GM19025 (cell line): ENCODE data around the gene SNRK.

Source experiments
- ATAC-seq: cut with Tn5 transposase; IDR thresholded peaks from one replicate; pipeline ENCODE4 v1.9.1; 2021; ENCODE audit warnings: mild to moderate bottlenecking, low read depth, moderate library complexity; ENCODE audit not compliant: unreplicated experiment

Gene SNRK

DNA sequence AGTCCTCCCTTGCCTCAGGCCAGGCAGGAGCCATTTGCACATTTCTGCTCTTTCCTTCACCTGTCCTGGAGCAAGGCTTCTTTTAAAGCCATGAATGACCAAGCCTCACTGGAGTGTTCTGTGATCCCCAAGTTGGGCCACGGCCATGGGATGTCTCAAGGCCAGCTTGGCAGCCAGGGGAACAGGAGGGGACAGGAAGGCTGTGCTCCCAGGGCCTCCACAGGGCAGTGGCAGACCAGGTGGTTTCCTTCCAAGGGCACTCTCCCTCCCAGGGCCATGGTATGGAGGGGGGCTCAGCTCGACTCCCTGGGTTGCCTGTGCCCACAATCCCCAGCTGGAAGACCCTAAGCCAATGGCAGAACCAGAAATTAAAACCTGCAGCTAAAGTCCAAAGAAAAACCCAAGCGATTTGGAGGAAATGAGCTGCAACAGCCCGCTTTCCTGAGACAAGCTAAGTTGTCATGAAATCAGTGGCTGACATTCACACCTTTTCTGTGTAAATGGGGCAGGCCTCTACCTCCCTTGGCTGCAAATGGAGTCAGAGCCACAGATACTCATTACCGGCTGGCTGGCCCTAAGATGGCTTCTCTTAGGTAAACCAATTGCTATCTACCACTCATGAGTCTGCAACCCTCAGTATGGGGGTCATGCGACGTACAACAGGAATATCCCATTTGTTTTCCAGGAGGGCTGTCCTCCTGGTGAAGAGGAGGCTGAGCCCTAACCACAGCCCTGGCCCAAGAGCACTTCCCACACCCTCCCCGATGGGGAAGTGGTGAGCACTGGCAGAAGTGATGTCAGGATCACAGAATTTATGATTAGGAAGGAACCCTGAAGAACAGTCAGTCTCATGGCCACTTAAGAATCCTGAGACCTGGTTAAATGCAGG is 83.3 kb downstream of the SNRK start:
- ATAC-seq = no peak

DNA sequence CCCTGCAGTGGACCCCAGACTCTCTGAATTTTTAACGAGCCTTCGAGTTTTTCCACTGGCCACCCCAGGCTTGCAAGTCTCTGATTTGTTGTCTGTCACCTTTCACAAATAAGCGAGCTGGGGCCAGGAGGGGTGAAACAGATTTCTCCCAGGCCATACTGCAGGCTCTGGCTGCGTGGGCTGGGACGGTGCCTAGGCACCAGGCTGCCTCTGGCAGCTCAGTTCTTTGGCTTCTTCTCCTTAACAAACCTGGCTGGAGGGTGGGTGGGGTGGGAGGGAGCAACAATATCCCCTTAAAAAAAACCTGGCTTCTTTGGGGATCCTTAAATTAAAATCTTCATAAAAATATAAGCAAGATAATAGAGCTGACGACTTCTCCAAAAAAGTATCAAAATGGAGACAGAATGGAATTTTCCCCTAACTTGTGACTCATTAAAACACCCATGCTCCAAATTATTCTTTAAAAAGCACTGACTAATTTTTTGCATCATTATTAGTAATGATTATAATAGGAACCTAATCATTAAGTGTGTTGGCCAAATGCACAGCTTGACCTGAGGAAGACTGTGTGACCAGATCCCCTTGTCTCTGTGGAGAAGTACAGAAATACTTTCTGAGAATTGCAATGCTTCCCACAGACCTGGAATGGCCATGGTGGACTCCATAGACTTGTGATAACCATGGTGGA is 84.1 kb downstream of the SNRK start:
- ATAC-seq = no peak

DNA sequence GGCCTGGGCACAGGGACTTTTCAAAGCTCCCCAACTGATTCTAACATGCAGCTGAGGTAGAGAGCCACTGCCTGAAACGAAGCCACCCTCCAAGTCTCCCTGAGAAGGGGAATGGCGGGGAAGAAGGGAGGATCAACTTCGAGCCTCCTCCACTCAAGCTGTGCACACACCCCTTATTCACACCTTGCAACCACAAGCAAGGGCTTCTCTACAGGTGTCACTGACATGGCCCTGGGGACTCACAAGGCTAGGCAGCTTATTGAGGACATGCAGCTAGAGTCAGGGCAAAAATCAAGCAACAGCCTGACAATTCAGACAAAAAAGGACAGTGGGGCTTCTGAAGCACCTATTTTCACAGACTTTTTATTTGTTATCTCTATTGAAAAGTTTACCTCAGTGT is 85.2 kb downstream of the SNRK start:
- no peak for ATAC-seq

DNA sequence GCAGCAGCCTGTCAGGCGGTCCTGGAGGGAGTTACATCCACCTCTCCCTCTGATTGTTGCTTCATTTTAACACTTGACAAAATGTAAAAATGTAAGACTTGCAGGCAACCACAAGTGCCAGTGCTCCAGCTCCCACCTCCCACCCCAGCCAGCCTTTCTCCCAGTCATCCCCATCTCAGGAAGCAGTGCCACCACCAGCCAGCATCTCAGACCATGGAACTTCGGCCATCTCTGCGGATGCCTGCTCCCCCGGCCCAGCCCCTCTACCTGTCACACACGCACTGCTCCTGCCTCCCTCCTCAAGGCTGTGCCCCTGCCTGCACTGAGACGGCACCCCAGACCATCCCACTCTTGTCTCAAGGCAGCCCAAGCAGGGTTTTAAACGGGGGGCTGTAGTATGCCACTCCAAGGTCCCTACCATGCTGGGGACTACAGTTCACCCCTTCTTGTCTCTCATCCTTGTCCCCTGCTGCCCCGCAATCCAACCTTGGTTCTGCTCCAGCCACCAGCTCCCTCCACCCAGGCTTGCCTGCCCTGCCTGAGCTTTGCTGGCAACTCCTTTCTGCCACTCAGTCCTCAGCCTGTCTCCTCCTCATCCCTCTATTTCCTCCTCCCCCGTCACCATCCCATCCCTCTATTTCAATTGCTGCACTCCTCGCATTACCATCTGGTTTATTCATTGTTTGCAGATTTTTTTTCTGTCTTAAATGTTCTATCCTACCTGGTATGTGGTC is 85.8 kb downstream of the SNRK start:
- ATAC-seq = no peak

DNA sequence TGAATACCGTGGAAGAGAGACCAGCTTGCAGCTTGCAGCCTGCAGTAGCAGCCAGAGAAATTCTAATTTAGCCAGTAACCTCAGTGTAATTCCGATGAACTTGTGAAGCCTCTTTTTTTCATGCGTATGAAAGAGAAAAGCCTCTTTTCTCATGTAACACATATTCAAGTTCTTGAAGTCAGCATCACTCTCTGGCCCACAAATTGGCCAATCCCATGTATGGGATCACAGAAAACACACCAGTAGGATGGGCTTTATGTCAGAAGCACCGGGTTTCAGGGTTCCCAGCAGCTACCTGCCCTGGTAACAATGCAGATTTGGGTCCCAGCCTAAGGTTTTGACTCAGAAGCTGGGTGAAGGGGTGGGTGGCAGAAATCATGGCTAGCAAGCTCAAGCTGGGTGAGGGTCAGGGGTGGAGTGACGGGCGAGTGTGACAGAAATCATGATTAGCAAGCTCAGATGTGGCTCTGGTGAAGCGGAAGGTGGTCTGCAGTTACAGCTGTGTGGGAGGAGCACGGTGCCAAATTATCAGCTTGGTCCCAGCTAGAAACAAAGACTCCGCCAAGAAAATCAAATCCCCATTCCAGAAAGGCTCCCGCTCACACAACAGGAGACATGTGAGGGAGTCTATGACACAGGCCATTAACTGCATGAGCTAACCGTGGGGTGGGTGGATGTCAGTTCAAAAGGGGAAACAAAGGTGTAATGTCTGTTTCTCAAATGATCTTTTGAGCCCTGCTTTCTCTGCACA is 86.6 kb downstream of the SNRK start:
- ATAC-seq = no peak

DNA sequence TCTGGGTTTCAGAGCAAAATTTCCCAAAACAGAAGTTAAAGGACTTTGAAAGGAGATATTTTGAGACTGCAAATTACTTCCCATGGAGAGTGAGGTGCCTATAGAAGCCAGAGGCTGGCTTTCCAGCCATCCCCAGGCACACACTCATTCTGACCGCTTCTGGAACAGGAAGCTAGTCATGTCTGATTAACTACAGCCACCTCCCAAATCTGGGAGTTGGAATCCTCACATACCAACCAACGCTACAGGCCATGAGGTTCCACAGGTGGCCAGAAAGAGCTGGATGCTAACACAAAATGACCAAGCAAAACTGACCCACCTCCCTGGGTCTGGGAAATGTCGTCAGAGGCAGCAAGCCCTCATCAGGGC is 87.2 kb downstream of the SNRK start:
- ATAC-seq = no peak

DNA sequence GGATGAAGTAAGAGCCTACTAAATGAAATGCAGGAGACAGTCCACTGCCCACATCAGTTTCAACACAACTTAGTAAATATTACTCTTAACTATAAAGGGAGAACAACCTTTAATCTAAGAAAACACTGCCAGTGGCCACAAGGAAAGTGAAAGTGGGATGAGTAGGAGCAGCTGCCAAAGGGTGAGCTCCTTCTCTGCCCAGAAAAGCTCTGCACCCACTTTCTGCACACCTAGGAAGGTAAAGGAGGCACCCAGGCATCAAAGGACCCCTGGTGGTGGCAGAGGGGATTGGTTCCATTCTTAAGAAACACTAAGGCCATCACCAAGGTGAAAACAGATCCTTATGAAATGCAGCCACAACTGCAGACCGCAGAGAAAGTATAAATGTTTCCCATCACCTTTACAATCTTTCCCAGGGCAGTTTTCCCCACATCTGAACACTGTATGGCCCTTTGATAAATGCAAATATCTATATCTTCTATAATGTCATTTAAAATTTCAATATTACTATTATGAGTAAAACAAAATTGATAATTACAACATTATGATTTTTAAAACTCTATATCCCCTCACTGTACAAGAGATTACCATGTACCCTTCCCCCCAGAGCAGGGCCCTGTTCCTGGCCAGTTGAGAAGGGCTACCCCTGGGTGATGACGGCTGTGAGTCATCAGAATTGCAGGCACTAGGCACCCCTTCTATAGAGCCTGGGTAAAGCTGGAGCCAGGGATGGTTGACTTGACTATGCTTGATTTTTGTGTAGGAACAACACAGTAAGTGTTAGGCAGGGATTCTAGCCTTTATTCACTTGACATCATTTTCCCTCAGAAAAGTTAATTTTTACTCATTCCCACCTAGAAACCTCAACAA is 92.0 kb downstream of the SNRK start:
- no peak for ATAC-seq

DNA sequence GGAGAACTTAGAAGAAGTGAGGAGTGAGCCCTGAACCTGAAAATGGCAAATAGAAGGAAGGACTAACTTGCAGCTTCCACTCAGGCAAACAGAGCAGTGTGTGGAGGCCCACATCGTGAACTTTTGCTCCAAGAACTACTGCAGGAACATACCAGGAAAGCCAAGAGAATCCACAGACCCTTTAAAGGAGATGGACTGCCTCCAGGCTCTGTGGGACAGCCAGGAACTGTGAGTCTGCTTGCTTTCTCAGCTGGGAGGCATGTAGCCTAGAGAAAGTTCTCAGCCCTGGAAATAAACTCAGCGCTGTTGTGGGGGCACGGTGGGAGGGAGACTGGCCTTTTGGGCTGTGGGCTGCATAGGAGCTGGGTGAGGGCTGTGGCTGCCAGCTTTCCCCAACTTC is 93.0 kb downstream of the SNRK start:
- no peak for ATAC-seq

DNA sequence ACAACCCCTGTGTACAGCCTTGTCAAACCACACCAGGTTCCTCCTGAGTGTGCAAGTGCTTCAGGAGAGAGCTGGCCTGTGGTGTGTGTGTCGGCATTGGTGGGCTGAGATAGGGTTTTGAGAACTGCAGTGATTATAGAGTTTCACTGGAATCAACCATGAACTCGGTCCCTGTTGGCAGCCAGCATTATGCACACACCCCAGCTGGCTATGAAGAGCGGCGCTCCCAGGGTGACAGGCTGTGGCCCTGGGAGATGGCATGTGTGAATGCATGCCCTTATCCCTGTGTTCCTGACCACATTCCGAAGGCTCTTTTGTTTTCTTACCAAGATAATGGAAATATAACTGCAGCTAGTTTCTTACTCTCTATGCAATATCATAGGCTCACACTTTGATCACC is 101.8 kb downstream of the SNRK start:
- ATAC-seq = no peak

DNA sequence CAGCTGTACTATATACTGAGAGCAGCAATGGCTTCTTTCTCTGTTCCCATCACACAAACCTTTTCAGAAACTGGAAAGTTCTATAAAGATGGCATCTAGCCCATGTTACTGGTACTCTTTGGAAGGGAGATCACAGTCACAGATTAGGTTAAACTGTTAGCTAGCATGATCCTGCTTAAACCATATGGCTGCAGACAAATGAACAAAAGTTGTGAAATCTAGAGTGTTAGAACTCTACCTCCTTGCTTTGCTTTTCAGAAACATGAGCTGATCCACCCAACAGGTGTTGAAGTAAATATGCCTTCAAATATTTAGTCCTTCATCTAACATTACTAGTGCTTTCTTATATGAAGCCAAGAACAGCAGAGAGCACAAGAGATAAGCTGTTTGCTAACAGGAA is 102.6 kb downstream of the SNRK start:
- no peak for ATAC-seq

DNA sequence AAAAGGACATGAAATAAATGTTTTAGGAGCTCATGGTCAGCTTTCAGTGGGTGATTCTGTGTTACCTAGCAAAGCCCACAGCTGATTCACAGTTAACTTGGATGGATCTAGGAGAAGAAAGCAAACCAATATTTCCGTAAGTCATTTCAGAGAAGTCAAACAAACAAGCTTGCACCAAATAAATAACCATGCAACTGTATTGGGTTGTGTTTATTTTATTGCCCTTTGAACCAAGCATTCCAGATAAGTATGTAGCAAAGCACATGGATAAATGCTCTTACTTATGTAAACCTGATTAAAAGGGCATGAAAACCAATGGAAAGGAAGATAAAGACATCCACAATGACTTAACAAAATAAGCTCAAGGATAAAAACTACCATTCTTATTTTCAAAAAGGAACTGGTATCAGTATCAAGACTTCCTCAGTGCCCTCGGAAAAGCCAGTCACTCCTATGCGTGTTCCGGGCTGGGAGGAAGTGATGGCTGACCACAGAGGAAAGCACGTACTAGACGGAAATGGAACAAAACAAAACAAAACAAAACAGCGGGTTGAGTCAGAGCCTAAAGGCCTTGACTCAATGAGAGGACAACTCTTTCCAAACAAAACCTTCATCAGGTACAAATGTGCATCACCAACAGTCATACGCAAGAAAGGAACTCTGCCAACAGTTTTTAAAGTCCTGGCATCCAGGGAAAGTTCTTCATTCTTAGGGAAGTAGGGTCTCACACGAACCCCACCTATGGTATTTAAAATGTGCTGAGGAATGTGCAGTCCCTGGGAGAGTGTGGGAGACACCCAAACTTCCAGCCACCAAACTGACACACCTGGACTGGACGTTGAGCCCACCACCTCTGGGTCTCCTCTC is 103.3 kb downstream of the SNRK start:
- ATAC-seq = peak; percentile 57

DNA sequence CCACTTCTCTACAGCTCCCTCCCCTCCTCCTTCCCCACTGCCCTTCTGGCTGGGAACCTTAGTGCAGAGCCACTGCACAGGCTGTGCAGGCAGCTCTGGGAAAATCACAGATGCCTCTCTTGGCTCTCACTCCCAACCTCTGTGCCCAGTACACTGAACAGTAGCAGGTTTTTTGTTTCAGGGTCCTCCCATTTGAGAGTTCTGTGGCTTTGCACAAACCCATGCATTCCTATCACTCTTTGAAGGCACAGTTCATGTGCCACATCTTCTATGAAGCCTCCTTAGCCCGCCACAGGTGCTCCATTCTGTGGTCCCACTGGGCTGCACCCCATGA is 103.9 kb downstream of the SNRK start:
- no peak for ATAC-seq

DNA sequence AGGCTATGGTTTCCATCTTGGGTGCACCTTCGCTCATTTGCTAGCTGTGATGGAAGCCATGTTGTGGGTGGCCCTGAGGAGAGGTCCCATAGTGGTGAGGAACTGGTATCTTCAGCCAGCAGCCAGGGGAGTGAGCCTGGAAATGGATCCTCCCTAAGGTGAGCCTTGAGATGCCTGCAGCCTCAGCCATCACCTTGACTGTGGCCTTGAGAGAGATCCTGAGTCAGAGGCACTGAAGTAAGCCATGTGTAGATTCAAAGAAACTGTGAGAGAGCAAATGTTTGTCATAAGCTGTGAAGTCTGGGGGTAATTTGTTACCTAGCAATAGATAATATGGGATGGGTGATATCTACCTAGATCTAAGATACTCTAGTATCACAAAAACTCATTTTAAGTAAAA is 105.3 kb downstream of the SNRK start:
- ATAC-seq = no peak

DNA sequence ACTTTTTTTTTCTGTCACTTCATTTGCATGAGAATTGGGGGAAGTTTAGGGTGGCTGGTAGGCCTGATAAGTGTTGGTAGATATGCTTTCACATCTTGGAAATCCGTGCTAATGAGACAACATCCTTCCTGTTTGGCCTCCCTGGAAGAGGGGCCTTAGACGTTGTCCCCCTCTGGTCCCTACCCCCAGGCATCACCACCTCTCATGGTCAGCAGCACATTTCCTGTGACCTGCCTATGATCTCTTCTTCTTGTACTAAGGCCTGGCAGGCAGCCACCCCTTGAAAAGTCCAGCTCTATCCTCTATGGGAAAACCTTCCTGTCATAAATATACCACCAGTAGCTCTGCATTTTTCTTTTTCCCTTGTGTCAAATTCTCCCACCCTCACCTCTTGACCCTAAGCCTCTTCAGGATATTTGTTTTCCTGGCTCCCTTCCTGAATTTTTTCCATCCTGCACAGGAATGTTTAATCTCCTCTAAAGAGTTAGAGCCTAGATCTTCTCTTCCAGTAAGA is 107.8 kb downstream of the SNRK start:
- ATAC-seq = no peak

DNA sequence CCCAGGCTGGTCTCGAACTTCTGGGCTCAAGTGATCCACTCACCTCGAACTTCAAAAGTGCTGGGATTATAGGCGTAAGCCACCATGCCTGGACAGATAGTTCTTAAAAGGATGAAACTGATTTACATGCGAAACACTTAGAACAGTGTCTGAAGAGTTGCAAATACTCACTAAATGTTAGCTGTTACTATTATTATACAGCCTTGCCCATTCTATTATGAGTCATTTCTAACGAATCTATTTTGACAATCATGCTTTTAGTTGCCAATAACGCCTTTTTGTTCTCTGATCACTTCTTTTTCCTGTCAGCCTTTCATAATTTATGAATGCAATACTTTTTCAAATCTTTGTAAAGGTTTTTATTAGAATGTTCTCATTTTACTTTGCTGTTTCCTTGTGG is 112.7 kb downstream of the SNRK start:
- no peak for ATAC-seq

DNA sequence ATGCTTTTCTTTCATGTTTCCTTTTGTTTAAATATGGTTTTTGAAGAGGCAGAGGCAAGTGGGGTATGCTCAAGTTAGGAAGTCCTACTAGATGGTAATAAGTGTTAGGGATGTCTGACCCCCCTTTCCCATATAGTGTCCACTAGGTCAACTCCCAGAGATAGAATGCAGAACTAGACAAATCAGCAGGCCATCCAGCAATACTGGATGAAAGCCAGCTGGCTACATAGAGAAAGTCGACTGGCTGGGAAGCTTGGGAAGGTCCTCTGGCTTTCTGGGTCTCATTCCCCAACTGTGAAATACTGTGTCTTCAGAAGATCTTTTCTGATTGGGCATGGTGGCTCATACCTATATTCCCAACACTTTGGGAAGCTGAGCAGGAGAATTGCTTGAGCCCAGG is 113.8 kb downstream of the SNRK start:
- ATAC-seq = no peak
